Measurements from ENCODE around the gene BBS12. TPM values are rescaled to one million over a fixed set of nuclear protein-coding genes. Genes with fewer than 3 reads are reported as not detected.

Gene BBS12
- polyA plus RNA-seq (2013, experiment 1 of 2; ENCODE audit: insufficient read length), result 2.8 TPM
- 2.7 TPM for polyA plus RNA-seq (2013, experiment 2 of 2; ENCODE audit: insufficient read length)

DNA sequence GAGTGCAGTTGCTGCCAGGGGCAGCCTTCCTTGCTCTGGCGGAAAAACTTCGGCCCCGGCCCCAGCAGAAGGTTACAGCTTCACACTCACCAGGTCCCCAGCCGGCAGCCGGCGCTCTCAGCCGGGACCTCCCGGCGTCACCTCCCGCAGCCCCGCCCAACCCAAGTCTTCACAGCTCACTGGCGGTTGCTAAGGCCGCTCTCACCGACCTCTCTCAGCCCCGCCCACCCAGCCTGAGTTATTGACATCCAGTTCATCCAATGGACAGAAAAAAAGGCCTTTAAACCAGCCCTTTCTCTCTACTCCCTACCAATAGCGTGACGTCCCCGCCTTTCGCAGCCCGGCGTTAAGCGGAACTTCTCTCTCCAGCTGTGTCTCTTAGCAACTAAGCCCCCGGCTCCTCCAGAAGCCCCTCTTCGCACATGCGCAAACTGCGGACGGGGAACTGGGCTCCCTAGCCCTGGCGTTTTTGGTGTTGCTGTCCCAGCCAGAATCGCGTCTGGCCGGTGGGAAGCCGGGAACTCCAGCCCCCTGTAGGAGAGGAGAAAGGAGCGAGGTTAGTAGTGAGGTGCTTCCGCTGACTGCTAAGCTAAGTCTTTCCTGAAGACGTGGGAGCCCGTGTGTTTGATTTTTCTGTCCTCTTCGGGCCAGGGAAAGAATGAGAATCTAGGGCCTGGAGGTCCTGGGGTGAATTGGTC lies at the start of gene BBS12:
BBS12 (plus strand) TSS at position 376 of the 698 bp plus-strand sequence. CDS start 9,189 bp downstream, outside the sequence.
- peak; percentile 99 for DNase-seq

DNA sequence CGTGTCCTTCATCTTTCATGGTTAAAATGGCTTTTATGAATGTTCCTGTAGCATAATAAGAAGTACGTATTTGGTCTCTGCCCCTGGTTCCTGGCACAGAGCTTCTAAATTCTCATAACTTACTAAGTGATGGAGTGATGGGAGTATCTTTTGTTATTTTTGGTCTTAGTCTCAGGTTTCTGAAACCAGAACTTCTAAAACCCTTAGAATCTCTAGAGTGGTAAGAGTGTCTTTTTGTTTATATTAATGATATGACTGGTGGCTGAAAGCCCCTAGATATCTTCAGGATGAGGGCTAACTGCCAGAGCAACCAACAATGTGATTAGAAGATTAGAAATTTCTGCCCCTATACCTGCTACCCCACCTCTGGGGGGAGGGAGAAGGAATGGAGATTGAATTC lies 45.8 kb upstream of the BBS12 start:
- DNase-seq, result no peak

- DNase-seq, result no peak
Measured at GRCh38 chr4:122687531-122688061, 44.9 kb upstream of the BBS12 start.

GRCh38 chr4:122688529-122689140 lies 43.9 kb upstream of the BBS12 start:
- DNase-seq, result no peak

DNA sequence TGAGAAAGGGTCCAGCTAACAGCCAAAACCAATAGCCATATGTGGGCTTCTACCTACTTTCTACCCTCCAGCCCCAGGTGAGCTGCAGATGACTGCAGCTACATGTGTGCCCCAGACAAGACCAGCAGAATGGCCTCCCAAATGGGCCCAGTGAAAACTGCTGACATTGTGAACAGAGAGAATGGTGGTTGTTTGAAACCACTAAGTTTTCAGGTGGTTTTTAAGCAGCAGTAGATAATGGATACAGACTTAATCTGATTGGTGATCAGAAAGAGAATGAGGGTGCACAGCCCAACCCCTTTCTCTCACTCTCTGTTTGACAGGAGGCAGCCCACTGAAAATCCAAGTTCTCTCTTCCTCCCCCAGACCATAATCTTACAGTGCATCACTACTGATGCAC lies 42.5 kb upstream of the BBS12 start:
- no peak for DNase-seq

GRCh38 chr4:122691988-122692387 lies 40.5 kb upstream of the BBS12 start:
- no peak for DNase-seq

DNA sequence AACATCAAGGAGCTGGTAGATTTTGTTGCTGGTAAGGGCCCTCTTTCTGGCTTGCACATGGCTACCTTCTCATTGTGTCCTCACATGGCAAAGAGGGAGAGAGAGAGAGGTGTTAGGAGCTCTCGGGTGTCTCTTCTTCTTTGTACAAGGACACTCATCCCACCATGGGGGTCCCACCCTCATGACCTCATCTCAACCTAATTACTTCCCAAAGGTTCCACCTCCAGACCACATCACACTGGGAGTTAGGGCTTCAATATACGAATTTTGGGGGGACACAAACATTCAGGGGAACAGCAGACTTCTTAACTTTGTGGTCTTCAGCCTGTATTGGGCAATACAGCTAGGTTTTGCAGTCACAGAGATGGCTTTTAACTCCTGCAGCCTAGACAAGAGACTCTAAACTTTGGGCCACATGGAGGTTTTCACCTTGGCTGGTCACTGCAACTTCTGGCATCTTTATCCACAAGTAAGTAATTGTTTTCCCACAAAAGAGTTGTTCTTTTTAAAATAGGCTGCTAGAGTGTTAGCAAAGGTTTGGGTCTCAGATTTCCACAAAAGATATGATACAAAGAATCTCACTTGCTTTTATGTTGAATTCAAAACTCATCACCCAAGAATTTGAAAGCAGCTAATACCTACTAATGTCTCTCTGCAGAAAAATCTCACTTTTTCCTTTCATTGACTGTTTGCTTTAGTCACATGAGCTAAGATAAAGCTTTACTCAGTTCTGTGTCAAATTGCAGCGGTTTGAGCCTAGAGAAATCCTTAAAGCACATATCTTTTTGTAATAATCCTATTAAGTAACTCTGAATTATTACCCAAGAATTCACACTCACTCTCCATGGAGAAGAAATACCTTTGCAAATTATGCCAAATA lies 39.6 kb upstream of the BBS12 start:
- no peak for DNase-seq

GRCh38 chr4:122695226-122695625 lies 37.3 kb upstream of the BBS12 start:
- no peak for DNase-seq

GRCh38 chr4:122700178-122700725 lies 32.3 kb upstream of the BBS12 start:
- peak; percentile 15 for DNase-seq

DNA sequence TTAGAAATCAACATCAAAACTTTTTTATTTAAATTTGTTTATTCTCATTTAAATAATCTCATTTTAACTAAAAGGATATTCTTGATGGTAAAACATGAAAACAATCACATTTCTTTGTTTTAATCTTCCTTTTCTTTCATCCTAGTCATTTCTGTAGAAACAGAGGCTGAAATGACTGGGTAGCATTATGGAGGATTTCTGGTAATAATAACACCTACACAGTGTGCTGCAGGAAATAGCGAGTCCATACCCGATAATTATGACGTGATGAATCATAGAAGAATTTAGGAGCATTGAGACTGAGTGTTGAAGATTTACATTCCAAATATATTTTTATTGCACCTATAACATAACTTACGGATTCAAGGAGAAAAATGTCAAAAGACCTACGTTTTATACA lies 31.4 kb upstream of the BBS12 start:
- DNase-seq, result no peak

DNA sequence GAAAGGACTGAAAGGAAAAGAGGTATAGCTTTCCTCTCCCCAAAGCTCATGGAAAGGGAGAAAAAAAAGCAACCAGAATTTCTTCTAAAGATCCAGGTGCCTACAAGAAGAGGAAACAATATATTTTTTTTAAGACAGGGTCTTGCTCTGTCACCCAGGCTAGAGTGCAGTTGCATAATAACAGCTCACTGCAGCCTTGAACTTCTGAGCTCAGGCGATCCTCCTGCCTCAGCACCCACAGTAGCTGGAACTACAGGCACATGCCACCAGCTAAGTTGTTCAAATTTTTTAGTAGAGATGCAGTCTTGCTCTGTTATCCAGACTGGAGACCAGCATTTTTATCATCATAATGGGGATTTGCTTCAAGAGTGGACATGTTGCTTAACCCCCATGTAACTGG lies 30.5 kb upstream of the BBS12 start:
- no peak for DNase-seq

GRCh38 chr4:122702939-122703338 lies 29.6 kb upstream of the BBS12 start:
- no peak for DNase-seq

- peak; percentile 18 for DNase-seq
Measured at GRCh38 chr4:122703868-122704267, 28.6 kb upstream of the BBS12 start.

DNA sequence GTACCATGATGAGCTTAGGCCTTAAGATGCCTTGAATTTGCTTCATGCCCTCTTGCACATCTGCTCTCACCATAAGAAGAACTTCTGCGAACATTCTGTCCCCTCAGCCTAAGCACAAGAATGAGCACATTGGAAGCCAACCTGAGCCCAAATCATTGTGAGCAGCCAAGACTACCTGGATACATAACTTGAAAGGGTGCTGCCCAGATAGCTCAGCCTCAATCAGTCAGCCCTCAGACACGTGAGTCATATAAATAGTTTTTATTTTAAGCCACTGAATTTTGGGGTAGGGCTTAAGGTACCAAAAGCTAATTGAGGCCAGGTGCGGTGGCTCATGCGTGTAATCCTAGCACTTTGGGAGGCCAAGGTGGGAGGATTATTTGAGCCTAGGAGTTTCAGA lies 27.5 kb upstream of the BBS12 start:
- DNase-seq, result no peak

DNA sequence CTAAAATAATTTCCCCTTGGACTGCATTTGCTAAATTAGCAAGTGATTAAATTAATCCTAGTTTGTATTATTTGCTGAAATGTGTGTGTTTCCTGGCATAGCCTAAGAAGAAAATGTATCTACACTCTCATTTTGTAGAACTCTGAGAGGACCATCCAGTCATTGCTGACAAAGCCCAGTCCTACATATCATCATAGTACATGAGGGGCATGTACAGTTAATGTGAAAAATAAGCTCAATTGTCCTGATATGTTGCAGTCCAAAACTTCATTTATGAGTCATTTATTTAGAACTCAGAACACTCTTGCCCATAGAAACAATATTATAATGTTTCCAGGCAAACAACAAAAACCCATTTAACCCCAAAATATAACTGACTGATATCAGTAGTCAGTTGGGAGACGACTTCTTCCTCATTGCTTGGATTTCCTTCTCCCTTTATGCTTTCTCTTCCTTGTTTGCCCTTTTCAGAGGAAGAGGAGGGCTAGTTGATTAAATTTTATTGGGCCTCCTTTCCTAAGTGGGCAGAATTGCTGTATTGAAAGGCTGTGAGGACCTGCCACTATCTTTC lies 26.9 kb upstream of the BBS12 start:
- no peak for DNase-seq

DNA sequence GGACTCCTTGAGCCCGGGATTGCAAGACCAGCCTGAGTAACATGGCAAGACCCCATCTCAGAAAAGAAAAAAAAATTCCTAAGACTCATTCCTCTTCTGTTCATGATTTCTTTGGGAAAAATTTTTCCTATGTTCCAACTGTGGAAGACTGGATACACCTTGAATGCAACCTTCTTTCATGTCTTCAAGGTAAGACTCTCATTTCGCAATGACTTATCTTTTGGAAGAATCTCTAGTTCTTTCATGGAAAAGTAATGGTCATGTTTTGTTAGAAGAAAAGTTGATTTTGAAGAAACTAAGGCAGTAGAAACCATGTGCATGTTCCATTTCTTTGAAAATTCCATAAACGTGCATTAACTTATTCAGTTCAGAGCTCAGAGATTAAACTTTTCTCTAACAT lies 26.0 kb upstream of the BBS12 start:
- DNase-seq, result no peak

DNA sequence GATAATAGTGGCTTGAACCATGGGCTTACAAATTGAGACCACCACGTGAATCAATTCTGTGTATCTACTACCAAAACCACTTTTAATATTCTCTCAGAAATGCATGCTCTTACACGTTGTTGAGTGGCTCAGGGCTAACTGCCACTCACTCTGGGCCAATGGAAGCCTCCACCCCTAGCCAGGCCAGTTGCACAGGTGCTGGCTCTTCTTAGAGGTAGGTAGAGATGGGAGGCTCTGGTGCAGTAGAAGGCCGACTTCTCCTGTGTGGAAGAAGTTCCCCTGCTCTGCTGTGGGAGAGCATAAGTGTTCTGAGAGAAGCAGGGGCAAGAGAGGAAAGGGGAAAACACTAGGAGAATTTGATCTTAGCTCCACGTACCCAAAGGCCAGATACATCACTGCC lies 25.0 kb upstream of the BBS12 start:
- DNase-seq, result no peak

DNA sequence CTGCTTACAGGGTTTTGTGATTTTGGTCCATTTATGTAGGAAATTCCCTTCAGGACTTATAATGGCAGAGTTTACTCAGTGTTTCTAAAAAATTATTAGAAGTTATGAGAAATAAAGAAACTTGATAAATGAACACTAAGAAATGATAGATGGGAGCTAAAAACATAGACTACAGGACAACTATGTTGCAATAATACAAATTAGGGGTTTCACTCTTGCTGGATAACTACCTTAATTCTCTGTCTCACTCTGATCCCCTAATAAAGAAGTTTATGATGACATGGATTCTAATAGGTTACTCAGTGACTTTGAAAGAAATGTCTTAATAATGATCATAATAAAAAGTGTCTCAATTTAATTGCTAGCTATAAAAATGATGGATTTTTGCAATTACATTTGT lies 23.3 kb upstream of the BBS12 start:
- DNase-seq, result no peak

DNA sequence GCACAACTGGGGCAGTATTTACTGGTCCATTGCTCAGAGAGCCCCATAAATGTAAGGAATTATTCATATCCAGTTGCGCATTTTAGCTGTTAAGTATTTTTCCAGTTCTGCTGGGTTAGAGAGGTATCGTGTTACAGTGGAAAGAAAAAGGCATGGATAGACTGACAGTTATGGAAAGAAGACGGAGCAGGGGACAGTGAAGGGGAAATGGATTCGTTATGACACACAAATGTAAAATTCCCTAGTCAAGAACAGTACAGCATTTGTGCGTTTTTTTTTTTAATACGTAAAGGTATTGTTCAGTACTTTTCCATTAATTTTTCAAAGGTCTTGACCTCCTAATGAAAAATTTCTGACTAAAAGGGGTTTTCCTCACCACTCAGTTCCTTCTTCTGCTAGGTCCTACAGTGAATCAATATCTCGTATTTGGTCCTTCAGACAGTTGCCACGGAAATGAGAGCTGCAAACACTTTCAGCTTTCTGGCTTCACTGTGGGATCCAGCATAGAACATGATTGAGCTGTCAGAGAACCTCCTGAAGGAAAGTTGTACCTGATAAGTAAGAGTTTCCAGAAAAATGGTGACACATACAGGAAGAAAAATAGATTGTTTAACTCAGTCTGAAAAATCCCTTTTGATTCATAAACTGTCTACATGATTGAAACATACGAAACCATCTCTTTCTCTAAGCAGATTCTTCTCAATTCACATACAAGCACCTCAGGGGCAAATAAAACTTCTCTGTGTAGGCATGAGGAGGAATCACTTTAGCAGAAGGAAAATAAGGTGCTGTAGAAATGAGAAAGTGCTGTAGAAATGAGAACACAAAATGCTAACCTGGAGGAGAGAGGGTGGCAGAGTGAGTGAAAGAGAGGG lies 21.8 kb upstream of the BBS12 start:
- DNase-seq, result peak; percentile 37

- no peak for DNase-seq
Measured at GRCh38 chr4:122711919-122712318, 20.6 kb upstream of the BBS12 start.

DNA sequence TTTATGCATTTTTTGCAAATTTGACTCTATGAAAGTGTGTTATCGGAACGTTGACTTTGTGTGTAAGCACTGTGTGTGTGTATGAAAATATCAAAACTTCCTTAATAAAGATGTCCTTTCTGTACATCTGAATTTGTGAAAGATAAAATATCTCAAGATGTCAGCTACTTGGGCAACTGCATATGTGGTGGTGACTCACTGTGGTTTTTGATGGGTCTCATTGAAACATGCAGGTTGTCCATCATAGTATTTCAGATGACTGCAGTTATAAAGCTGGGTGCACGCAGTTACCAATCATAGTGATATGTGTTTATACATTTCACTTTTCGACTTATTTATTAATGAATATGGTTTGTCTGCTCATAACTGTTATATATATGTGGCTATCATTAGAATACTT lies 19.7 kb upstream of the BBS12 start:
- no peak for DNase-seq

All from fibroblast of skin of back (primary cell).